Mucosa of gallbladder (tissue), 1 donor: Measurements from ENCODE around the gene YPEL4. TPM values are rescaled to one million over a fixed set of nuclear protein-coding genes. Genes with fewer than 3 reads are reported as not detected.
A peak's percentile ranks its signal among the peaks of the same experiment; 100 is the strongest.

Experiments
- DNase-seq: peaks from one replicate; pipeline ENCODE4 v3.0.0-alpha.2; 2020; ENCODE audit warnings: low spot score
- total RNA-seq: library from RNA; stranded (reverse); gene quantifications from one replicate; pipeline ENCODE4 v1.2.1, GENCODE V29; 2021
- donor health status: DM: no; HTN: no; CAD: no.

The YPEL4 gene
- total RNA-seq, 1 donor from 2014 or later, result 1.9 TPM

DNA sequence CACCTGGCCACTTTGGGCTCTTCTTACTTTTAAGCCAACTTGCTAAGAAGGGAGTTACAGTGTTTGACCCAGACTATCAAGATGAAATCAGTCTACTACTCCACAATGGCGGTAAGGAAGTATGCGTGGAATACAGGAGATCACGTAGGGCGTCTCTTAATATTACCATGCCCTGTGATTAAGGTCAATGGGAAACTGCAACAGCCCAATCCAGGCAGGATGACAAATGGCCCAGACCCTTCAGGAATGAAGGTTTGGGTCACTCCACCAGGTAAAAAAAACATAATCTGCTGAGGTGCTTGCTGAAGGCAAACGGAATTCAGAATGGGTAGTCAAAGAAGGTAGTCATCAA, 1.0 kb upstream of the YPEL4 start:
- no peak for DNase-seq

DNA sequence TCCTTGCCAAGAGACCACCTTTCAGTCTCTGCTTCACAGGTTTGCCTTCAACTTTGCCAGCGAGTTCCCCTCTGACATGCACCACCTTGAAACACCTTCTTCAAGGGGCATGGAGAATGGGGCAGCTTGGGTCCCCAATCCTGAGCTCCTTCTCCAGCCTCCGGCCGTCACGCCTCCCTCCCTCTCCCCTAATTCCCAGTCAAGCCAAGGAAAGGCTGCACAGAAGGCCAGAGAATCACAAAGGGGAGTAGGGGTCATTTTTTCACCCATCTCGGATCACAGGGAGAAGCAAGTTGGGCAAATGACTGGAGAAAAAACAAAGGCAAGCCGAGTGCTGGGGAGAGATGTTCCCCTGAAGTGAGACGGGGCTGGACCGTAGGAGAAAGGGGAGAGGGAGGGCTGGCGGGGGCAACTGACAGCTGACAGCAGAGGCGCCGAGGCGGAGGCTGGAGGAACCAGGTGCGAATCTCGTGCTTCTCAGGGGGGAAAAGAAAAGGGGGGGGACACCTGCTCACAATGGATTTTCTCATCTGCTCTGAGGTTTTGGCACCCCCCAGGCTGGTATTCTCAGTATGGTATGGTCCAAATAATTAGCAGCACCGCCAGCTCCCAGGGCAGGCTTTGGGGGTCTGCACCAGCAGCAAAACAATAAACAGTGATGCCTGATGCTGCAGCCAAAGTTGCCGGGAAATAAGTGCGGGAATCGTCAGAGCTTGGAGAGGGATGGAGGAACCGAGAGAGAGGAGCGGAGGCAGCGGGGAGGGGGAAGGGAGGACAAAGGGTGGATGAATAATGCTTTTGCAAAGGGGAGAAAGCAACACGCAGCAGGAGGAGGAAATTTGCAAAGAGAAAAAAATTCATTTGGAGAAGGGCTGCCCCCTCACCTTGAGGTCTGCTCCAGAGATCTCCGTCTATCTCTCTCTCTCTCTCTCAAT, 644 bp downstream of the YPEL4 start:
- DNase-seq, result no peak

DNA sequence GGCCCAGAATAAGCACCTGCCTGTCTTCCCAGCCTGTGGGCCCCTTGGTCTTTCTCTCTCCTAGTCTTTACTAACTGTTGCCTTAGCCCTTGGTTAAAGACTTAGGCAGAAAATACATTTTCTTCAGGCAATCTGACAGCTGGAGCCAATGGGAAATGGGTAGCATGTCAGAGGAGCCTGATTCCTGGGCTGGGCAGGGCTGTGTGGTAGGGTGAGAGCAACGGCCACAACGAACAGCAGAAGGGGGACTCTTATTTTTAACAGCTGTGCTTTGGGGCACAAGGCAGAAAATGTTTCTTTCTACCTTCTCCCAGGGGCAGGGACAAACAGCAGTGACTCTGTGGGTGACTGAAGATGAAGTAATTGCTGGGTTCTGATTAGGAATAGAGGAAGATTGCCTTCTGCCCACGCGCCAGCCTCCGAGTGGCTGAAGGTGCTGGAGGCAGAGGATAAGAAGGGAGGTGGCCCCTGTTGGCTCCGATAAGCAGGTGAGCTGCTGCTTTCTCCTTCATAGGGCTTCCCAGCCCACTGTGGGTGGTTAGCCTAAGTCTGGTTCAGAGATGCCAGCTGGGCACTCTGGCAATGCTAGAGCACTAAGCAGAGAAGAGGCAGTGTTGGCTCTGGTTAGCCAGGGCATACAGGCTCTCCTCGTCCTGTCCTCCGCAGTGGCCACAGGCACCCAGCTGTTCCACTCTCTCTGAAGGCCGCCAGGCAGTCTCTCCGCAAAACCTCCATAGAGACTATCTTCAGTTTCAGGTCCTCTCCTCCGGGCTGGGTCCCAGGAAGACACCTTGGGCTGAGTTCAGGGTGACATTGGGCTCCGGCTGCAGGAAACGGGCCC, 1.5 kb downstream of the YPEL4 start:
- DNase-seq, result no peak

DNA sequence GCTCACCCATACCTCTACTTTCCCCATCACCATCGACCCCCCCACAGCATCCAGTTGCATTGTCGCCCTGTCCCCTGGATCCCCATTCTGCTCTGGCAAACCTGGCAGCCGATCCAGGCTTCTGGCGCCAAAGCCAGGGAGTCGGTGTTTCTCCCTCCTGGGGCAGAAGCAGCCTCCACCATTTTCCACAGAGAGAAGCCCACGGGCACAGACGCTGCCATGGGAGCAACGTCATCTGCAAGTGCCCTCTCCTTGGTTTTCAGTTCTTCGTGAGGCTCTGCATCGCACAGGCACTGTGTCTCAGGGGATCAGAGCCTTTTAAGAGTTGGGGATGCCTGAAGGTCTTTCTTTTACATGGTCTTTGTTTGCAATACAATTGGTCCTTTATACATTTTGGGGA, 2.3 kb downstream of the YPEL4 start:
- no peak for DNase-seq

DNA sequence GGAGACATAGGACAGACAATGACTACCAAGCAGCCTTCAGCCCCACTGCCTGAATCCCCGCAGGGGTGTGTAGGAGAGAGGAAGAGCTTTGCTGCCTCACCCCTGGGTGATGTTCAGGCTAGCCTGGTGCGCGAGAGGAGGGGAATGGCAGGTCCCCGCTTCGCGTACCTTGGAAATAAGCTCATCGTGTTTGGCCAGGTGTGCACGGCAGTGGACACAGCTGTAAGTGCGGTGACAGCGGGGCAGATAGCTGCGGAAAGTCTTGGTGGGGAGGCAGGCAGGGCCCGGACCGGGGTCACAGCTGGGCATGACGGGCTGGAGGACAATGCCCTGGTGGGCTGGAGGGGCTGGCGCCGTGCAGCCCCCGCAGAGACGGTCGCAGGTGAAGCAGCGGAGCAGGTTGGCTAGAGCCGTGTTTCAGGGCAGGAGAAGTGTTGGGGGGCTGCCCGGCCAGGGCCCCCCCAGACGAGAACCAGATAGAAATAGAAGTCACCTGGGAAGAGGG, 2.9 kb downstream of the YPEL4 start:
- no peak for DNase-seq

DNA sequence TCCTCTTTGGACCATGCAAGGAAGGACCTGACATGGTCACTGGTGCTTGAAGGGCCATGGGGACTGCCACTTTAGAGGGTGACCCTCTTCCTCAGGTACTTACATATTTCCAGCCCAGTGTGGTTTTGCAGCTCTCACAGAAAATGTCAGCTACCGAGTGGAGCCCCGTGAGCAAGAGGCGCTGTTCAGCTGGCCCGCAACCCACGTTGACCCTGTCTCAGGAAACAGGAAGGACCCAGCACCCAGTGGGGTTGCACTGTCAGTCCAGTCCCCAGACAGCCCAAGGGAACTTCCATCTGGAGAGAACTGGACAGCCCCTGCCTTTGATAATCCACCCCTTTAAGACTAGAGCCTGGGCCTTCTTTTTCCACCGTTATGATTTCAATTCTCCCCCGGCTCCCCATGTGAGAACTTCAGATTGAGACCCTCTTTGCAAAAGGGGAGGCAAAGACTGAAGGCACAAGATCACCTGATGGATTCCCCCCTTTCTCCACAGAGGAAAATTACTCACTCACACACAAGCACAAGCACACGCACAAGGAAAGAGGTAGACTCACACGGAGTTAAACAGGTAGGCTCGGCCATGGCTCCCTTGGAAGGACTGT, 3.4 kb downstream of the YPEL4 start:
- no peak for DNase-seq

DNA sequence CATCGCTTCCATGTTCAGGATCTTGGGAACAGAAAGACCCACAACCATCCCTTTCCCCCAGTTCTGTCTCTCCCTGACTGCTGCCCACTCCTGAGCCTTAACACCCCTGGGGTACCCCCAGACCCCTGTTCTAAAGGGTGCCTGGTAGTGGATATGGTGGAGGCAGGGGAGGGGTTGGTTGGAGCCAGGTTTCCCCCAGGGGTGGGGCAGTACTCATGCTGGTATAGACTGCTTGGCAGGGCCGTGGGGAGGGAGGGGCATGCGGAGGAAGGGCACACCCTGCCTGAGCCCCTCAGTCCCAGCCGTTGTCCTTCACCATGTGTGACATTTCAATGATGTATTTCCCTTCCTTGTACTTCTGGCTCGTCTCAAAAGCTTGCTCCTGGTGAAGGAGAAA, 4.0 kb downstream of the YPEL4 start:
- DNase-seq, result no peak

DNA sequence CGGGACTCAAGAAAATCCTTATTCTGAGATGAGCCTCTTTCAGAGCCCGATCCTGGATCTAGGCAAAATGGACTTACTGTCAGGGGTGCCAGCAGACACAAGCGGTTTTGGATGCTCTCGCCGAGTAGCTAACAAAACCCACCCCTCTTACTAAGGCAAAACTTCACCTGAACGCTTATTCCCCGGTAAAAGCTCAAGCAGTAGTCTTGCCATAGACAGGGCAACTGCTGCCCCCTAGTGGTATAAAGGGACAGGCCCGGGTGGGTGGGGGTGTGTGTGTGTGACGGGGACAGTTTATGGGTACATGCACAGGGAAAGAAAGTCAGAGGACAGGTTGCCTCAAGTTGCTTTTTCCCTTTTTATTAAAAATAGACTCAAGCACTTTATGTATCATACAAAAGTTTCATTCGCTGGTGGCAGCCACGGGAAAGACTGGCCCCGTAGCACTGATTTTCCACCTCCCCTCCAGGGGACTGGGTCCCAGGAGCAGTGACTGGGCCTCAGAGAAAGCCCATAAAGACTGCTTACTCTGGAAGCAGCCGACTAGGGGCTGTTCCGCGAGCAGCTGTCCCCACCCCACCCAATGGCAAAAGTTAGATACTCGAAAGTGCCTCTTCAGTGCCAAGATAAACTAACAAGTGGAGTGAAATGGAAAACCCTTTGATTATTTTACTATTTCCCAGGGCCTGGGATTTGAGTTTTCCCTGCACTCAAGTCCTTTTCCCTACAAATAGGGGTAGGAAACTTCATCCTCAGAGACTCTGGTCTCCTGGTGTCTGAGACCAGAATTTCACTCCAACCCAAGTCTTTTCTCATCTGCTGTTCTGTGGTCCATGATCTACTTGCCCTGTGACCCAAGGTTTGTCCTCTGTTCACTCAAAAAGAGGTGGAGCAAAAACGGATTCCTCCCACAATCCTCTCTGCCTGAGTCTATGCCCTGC, 4.7 kb downstream of the YPEL4 start:
- DNase-seq, result peak; percentile 81

DNA sequence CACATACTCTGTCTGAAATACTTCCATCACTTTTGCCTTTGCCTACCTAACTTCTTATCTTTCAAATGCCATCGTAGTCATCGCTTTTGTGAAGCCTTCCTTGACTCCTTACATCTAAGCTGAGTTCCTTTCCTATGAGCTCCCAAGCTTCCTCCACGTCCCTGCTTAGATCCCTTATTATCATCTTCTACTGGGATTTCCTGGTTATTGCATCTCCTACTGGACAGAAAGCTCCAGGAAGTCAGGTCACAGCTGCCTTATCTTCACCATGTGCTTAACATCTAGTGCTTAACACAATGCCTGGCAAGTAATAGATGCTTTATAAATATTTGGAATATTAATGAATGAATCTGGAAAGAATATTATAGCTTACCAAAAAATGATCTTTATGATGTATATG, 5.9 kb downstream of the YPEL4 start:
- no peak for DNase-seq

DNA sequence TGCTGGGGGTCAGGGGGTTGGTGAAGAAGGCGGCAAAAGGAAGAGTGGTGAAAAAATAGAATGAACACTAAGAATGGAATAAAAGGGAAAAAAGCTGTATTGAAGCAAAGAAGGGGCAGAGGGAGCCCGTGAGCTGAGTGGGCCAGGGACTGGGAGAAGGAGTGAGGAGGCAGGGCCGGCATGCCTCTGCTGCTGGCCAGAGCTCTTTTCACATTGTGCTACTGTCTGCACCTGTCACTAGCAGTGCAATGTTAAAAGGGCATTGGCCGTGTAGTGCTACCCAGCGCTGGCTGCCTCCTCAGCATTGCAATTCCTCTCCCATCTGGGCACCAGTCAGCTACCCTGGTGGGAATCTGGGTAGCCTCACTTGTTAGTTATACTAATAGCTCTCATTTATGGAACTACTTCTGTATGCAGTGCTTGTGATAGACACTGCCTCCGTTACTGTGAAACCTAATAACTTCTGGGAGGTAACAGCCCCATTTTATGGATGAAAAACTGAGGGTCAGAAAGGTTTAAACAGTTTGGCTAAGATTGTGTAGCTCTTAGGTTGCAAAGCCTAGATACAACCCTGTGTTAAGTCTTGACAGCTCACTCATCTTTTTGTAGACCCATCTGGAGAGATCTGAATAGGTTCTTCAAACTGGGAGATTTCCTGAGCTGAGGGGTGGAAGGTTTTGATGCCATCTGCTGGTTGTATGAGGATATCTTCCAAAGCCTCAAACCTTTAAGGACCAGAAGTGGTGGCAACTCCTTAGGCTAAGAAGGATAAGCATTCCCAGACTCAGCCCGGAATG, 8.5 kb downstream of the YPEL4 start:
- DNase-seq, result no peak

DNA sequence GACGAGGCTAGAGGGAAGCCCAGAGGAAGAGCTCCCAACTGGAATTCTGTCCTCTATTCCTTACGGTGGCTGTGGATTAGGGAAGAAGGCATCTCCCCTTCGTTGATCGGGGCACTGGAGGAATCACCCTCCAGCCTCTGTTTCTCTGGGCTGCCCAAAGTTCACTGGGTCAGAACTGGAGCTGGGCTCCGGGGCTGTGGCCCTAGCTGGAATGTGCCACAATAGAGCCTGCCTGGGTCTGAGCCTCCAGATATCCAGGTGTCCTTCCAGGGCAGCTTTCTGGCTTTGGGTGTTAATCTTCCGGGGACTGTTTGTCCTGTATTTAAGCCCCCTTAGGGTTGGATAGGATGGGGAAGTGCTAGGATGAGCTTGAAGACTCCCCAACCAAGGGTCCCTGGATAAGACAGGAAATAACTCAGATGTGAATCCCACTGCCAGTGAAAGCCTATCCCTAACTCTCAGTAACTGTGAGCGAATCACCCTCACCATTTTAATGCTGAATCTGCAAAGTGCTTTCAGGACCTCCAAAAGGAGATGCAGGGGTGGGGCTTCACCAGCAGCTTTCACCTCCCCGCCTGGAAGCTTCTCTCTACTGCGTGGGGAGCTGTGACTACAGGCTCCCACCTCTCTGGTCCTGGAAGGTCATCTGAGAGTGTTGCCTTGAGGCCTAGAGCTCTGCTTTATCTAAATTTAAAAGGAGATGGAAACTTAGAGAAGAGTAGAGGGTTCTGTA, 9.5 kb downstream of the YPEL4 start:
- no peak for DNase-seq

DNA sequence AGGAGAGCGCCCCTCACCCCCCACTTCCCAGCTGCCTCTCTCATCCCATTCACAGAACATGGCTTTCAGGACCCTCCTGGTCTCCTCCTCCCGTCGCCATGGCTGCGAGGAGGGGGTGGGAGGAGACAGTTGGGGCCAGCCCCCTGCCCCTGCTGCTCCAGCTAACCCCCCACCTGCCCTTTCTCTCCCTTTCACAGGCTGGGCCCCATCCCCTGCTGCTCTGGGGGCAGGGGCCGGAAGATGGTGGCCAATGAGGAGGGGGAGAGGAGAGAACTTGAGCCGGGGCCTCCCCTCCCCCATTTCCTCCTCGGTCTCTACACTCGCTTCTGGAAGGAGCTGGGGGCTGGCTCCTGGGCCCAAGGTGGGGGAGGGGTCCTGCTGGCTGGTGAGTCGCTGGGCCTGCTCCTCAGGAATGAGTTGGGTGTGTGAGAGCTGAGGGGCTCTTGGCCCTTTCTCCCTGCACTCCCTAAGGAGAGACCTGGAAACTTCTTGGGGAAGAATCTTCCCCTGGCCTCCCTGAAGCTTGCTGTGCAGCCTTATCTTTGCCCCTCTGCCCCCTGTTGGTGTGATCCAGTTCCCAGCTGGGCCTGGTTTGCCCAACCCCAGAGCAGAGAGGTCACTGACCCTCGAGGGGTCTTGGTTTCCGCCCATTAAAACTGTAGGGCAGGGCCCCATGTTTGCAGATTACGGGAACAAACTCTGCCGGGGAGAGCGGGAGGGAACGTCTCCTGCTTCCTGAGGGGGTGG, 10.2 kb downstream of the YPEL4 start:
- DNase-seq, result no peak

DNA sequence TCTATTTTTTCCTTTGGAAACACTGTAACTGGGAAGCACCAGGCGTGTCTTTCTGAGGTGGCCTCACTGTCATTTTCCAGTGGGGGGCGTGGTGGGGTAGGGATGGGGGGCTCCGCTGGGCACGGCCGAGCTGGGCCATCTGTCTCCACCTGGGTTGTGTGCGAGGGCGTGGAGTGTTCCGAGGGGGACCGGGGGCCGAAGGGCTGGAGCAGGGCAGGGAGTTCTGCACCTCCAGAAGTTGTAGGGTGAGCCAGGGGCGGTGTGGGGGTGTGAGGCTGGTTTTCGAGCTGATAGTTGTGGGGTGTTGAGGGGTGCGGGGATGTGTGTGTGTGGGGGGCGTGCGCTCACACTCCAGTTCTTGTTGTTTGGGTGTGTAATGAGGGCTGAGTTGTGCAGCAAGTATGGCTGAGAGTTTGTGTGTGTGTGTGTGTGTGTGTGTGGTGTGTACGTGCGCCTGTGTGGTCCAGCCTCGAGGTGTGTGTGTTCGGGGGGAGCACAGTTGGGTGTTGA, 10.8 kb downstream of the YPEL4 start:
- DNase-seq, result no peak

DNA sequence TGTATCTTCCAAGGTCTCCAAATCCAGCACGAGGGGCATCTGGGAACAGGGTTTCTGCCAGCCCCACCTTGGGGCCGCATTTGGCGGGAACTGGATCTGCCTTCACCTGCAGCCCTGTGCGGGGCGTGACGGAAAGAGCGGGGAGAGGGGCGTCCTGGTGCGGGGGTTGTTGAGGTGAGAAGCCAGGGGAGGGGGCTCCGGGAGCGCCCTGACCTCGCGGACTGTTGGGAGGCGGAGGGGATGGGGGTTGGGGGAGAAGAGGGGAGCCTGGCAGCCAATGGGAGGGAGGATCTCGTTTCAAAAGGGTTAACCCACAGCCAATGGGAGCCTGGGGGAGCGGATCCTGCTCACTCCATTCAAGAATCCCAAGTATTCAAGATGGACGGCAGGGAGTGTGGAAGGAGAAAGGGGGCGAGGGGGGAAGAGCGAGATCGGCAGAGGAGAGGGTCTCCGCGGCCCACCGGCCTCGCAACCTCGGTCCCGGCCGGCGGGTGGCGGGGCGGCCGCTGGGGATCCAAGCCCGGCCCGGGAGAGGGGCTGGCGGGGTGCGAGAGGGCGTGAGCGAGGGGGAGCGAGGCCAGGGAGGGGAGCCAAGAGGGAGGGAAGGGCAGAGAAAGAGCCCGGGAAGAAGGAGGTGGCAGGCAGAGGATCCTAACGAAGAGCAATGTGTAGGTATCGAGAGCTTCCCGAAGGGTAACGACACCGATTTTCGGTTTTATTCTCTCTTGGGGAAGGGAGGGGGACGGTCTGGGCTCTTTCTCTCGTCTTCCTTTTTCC, 11.5 kb downstream of the YPEL4 start:
- DNase-seq, result peak; percentile 52

DNA sequence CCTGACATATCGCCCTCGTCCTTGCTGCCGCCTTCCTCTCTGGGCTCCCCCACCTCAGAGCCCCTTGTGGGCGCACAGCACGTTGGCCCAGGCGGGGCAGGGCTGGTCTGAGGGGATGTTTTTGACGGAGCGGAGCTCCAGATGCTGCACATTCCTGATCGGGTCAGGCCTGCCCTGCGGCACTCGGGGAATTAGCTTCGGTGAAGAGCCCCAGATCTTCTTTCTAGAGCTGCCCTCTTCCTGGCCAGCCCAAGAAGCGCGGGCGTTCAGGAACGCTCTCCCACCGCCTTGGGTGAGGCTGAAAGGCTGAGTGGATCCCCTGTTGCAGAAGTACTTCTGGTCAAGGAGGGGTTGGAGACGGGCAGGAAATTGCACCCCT, 12.1 kb downstream of the YPEL4 start:
- DNase-seq, result no peak

DNA sequence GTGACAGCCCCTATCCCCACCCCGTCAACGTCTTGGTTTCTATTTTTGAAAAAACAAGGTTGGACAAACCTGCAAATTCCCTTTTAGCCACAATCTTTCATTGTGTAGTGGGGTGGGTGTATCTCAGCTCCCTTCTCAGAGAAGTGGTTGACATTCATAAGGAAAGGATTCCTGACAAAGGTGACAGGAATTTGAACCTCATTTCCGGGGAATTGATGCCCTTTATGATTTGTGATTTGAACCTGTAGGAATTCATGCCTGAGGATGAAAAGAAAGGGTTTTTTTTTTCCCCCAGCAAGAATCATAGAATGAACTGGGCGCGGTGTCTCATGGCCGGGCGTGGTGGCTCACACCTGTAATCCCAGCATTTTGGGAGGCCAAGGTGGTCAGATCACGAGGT, 14.5 kb downstream of the YPEL4 start:
- no peak for DNase-seq

DNA sequence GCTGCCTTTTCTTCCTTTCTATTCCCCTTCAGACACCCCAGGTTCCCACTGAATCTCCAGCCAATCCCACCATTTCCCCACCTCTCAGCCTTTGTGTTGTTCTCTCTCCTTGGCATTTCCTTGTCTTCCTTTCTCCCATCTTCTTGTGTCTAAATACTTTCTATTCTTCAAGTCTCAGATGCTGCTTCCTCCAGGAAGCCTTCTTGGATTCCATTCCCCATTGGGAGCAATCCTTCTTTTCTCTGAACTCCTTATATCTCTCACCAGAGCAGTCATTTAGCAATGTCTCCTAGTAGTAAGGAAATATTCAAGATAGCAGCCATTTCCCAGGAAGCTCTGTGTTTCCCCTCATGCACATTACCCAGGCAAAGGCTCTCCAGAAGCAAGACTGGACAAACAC, 15.4 kb downstream of the YPEL4 start:
- no peak for DNase-seq
